ENCODE data around the gene CFAP107. TPM values are rescaled to one million over a fixed set of nuclear protein-coding genes. Genes with fewer than 3 reads are reported as not detected.

The CFAP107 gene, protein sequence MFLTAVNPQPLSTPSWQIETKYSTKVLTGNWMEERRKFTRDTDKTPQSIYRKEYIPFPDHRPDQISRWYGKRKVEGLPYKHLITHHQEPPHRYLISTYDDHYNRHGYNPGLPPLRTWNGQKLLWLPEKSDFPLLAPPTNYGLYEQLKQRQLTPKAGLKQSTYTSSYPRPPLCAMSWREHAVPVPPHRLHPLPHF
- not detected in 2 replicates for total RNA-seq

DNA sequence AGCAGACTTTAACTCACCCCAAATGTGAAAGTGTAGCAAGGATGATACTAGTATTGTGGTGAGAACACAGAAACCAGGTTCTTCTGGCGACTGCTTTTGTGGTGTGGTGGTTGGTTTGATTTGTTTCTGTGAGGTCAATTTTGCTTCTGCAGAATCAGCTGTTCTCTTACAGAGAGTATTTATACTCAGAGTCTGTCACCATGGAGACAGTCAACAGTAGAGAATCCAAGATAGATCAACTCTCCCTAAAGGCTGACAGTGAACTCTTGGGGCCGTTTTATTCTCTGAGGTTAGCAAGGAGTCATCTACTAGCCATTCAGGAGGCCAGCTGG, at the start of gene CFAP107:
CFAP107 (plus strand) TSS at position 209 of the 332 bp plus-strand sequence. CDS start 231 bp downstream, outside the sequence.

GRCh38 chr1:12715896-12716437, 30.0 kb upstream of the CFAP107 start, which contains the start of gene AADACL3:
Gene AADACL3 (plus strand): TSS chr1:12716110. CDS start chr1:12716177, 67 bp downstream.

DNA sequence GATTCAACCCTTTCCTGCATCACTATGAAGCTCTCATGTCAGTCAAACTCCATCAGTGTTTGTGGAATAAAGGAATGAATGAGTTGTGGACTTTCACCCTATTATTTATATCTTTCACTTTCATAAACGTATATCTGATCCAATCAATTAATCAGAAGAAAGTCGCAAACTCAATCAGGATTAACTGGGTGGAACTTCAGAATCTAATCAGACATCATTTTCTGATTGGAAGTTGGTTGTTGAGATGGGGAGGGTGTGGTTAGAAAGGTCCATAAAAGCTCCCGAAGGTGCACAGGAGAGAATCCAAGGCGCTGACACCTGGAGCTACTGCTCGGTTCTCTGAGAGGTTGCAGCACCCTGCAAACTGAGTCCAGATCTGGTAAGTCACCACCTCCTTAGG, 27.4 kb downstream of the CFAP107 start, which contains the start of gene PRAMEF12:
PRAMEF12 (plus strand) TSS at position 301 of the 400 bp plus-strand sequence. CDS start 1,130 bp downstream, outside the sequence.

DNA sequence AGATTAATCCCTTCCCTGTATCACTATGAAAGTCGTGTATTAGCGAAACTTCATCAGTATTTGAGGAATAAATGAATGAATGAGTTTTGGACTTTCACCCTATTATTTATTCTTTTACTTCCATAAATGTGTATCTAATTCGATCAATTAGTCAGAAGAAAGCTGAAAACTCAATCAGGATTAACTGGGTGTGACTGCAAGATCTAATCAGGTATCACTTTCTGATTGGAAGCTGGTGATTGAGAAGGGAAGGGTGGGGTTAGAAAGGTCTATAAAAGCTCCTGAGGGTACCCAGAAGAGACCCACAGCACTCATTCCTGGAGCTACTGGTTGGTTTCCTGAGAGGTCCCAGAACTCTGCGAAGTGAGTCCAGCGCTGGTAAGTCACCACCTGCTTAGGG, 45.1 kb downstream of the CFAP107 start, which contains the start of gene PRAMEF1:
PRAMEF1 (plus strand) TSS at position 301 of the 400 bp plus-strand sequence. CDS start 1,831 bp downstream, outside the sequence.

Other genes starting within 250 kb of the CFAP107 start
- 34.1 and 52.0 TPM in 2 replicates for gene DHRS3, start 128.0 kb upstream of the CFAP107 start, total RNA-seq
- not detected in 2 replicates for gene AADACL4, start 102.1 kb upstream of the CFAP107 start, total RNA-seq
- gene AADACL3, start 30.1 kb upstream of the CFAP107 start, total RNA-seq, result not detected in 2 replicates
- not detected in 2 replicates for gene PRAMEF12, start 27.5 kb downstream of the CFAP107 start, total RNA-seq
- gene PRAMEF1, start 45.2 kb downstream of the CFAP107 start, total RNA-seq, result not detected in 2 replicates
- gene PRAMEF11, start 85.2 kb downstream of the CFAP107 start, total RNA-seq, result not detected in 2 replicates
- gene HNRNPCL1, start 102.5 kb downstream of the CFAP107 start, total RNA-seq, result not detected in 2 replicates
- gene PRAMEF2, start 110.9 kb downstream of the CFAP107 start, total RNA-seq, result not detected in 2 replicates
- not detected in 2 replicates for gene PRAMEF4, start 140.0 kb downstream of the CFAP107 start, total RNA-seq
- gene PRAMEF10, start 152.1 kb downstream of the CFAP107 start, total RNA-seq, result not detected in 2 replicates
- not detected in 2 replicates for gene PRAMEF7, start 170.4 kb downstream of the CFAP107 start, total RNA-seq
- not detected in 2 replicates for gene PRAMEF6, start 201.4 kb downstream of the CFAP107 start, total RNA-seq